HL-60/S4 treated with retinoic acid at 250 ng/mL for 4 days and 3 days (cell line): ENCODE results near the gene NTHL1.
"Not testable (repeated sequence)": the region's sequence is repeated elsewhere in the genome, so short reads cannot be mapped to it uniquely, and the experiment has no call there.

Experiments used
- in situ Hi-C: fragments of 300-500 bp; cut with MboI; formaldehyde crosslinking; loops from 2 replicates; pipeline ENCODE4 v1.7.0; 2022; ENCODE audit warnings: low sequenced_read_pairs

Gene NTHL1

DNA sequence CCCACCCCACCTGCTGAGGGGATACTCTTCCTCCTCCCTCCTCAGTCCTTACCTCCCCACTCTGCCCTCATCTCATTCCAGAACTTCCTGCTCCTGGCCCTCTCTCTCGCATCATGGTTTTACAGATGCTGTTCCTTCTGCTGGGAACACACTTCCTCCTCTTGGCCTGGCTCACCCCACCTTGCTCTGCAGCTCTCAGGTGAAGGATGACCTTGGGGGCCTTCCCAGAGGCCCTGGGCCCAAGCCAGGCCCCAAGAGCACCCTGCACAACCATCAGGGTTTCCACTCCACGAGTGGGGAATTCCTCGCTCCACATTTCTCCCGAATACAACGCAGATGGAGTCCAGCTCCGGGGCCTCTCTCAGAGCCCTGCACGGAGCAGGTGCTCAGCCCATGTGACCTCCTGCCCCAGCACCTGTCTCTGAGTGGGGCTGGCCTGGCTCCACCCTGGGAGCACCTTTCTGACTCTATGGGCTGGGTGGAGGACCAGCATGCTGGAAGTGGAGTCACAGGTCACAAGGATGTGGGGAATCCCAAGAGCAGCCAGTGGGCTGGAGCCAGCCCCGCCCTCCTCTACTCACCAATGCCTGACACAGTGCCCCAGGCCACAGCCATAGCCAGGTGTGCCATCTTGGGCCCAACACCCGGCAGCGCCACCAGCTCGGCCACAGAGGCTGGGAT lies 4.5 kb downstream of the NTHL1 start:
- in situ Hi-C loops = no loop called here

DNA sequence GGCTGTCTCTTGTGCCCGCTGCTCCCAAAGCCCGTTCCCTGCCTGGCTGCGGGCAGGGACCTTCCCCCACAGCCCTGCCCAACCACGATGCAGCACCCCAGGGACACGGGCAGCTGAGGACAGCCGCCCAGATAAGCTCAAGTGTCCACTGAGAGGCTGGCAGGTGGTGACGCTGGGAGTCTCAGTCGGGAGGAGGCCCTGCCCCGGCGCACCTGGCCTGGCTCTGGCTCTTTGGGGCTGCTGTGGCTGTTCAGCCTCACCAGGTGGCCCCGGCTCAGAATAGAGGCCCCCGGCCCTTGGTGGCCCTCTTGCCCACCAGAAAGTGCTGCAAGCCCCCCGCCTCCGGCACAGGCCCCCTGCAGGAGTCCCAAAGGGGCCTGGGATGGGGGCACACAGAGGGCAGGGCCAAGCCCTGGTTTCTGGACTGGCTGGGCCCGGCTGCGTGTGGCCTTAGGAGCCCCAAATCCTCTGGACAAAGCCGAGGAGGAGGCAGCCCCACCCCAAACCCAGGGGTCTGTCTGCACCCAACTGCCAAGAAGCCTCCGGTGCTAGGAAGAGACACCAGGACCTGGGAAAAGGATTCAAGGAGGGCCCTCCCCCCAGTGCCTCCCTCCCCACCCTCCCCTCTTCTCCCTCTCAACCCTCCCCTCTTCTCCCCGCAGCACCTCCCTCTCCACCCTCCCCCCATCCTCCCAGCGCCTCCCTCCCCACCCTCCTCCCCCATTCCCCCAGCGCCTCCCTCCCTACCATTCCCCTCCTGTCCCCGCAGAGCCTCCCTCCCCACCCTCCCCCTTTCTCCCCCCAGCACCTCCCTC lies 5.3 kb downstream of the NTHL1 start:
- in situ Hi-C loops = no loop called here

DNA sequence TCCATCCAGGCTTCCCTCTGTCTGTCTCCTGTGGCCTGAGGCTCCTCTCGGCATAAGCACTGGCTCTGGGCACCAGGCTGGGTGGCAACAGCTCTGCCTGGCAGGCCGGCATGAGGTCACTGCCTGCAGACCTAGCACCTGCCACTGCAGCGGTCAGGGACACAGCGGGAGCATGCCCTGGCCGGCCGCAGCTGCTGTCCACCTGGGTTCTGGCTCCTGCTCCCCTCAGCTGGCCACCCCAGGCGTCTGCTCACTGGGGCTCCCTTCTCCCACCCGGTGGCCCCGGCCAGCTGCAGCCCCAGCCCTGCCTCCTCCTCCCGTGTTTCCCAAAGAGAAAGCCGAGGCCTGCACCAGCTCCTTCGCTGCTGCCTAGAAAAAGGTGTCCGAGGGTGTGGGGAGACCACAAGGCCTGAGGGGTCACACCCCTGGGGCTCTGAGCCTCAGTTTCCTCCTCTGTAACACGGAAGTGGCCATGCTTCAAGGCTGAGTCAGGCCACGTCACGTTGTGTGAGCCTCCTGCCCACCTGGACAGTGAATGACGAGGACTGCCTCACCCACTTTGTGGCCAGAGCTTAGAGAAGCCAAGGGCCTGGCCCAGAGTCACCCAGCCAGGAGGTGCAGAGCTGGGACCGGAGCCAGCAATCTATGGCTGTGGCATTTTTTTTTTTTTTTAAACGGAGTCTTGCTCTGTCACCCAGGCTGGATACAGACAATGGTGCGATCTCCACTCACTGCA lies 6.7 kb downstream of the NTHL1 start:
- in situ Hi-C loops = no loop called here

DNA sequence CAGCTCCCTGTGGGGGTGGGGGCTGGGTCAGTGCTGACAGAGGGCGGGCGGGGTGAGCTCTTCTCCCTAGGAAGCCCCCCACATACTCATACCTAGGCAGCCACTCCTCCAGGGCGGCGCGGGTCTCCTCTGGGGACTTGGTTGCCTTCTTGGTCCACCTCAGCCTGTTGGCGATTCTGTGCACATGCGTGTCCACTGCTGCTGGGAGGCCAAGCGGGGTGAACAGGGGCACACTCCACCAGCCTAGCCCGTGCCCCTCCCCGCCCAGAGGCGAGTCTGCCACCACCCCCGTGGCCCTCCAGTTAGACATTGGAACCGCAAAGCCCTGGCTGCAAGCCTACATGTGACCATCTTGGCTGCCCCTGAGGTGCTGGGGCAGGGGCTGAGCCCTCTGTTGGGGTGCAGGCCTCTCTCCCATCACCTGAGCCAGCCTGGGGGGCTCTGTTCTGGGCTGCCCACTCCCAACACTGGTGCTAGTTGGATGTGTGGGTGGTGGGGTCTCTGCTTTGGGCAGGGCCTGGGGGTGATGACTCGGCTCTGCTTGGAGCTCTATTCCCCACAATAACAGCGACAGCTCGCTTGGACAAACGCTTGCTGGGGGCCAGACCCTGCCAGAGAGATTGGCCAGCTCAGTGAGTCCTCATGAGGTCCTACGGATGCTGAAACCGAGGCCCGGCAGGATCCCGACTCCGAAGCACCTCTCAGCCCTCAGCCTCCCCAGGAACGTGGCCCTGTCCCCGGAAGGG lies 7.4 kb downstream of the NTHL1 start:
- in situ Hi-C loops = no loop called here

DNA sequence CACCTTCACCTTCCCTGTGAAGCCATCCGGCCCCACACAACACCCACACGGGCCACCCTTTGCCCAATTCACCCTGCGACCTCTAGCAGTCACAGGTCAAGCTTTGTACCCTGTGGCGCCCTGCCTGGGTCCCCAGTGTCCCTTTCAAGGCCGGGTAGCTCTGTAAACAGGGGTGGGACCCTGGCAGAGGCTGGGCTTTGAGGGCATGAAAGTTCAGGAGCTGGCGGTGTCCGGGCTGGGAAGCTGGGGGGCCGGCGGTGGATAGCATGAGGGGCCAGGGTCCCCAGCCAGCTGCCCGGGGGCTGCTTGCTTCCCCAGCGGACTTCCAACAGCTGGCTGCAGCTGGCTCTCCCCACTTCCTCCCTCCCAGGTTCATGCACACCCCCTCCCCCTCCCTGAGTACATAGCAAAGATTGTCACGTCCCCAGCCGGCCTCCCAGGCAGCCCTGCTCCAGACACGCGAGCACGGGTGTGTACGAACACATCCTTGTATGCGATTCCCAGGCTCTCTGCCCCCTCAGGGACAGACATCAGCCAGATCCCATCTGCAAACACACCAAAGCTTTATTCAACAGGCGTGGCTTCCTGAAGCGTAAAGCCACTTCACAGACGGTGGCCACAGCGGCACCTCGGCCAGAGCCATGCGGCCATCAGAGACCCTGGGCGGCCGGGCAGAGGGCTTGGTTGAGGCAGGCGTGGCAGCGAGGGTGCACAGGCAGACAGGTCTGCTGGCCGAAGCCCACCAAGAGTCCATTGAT lies 8.2 kb downstream of the NTHL1 start:
- in situ Hi-C loops = no loop called here

DNA sequence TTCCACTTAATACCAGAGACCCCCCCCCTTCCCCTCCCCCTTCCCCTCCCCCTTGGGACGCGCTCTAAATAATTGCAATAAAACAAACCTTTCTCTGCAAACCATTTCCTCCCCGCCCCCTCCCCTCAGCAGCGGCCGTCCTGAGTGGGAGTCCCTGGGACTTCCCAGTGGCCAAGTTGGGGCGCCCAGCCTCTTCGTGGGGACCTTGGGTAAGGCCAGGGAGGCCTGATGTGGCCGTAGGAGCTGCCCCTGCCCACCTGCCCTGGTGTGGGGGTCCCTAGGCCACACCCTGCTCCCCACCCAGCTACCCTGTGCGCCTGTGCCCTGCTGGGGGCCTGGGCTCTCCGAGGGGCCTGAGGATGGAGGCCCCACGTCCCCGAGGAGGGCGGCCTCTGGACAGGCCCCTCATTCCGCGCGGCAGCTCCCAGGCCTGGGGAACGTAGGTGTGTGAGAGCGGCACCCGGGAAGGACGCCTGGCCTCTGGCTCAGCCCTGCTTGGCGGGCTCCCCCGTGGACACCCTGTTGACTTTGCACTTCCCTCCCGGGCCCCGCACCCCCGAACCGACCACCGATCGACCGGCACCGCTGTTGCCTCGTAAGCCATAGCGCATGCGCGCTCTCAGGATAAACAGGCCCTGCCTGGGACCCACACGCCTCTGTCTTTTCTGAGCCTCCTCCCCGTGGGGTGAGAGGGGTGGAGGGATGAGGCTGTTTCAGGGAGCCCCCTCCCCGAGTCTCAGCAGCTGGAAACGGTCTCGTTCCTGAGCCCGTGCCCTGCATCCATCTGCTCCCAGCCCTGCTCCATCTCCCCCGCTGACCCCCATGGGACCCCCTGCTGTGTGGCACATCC lies 9.0 kb downstream of the NTHL1 start:
- in situ Hi-C loops = no loop called here

DNA sequence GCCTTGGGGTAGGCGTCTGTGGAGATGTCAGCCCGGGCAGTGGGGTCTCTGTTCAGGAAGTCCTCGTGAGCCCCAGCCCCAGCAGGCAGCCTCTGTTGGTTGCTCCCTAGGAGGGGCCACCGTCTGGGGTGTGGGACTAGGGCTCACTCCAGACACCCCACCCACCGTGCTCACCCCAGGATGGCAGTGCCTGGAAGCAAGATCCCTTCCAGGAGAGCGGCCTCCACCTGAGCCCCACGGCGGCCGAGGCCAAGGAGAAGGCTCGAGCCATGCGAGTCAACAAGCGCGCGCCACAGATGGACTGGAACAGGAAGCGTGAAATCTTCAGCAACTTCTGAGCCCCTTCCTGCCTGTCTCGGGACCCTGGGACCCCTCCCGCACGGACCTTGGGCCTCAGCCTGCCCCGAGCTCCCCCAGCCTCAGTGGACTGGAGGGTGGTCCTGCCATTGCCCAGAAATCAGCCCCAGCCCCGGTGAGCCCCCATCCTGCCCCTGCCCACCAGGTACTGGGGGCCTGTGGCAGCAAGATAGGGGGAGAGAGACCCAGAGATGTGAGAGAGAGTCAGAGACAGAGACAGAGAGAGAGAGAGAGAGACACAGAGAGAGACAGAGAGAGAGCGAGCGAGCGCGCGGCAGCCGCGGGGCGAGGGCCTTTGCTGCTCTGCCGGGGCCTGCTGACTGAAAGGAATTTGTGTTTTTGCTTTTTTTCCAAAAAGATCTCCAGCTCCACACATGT lies 9.8 kb downstream of the NTHL1 start:
- in situ Hi-C loops = no loop called here

DNA sequence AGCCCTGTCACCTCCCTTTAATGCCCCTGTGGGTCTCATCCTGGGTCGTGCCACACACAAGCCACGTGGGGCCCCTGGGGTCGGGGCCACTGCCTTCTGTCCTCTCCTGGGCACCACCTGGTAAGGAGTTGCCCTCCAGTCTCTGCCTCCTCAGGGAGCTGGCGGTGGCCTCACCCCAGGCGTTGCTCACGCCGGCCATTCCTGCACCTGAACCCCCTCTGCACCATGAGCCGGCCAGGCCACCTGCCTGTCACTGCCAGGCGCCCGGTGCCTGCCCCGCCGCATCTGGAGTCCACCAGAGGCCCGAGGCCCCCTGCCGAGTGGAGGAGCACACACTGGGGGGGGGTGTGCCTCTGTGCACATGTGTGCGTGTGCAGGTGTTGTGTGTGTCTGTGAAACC lies 10.5 kb downstream of the NTHL1 start:
- in situ Hi-C loops = no loop called here

DNA sequence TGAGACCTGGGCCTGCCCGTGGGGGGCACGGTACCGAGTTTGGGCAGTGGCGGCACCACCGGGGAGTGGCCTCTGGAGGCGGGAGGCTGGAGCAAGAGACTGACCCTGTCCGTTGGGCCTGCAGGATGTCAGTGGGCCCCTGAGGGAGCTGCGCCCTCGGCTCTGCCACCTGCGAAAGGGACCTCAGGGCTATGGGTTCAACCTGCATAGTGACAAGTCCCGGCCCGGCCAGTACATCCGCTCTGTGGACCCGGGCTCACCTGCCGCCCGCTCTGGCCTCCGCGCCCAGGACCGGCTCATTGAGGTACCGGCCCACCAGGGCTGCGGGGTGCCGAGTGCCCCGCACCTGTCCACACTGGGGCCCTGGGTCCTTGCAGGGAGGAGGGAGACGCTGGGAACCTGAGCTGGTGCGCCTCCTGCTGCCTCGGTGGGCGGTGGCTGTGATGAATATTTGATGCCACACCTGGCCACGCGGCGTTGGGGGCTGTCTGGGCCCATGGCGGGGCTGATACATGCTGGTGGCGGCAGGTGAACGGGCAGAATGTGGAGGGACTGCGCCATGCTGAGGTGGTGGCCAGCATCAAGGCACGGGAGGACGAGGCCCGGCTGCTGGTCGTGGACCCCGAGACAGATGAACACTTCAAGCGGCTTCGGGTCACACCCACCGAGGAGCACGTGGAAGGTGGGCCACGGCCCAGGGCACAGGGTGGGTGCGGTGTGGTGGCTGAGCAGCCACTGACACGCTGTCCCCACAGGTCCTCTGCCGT lies 11.3 kb downstream of the NTHL1 start:
- in situ Hi-C loops = no loop called here

DNA sequence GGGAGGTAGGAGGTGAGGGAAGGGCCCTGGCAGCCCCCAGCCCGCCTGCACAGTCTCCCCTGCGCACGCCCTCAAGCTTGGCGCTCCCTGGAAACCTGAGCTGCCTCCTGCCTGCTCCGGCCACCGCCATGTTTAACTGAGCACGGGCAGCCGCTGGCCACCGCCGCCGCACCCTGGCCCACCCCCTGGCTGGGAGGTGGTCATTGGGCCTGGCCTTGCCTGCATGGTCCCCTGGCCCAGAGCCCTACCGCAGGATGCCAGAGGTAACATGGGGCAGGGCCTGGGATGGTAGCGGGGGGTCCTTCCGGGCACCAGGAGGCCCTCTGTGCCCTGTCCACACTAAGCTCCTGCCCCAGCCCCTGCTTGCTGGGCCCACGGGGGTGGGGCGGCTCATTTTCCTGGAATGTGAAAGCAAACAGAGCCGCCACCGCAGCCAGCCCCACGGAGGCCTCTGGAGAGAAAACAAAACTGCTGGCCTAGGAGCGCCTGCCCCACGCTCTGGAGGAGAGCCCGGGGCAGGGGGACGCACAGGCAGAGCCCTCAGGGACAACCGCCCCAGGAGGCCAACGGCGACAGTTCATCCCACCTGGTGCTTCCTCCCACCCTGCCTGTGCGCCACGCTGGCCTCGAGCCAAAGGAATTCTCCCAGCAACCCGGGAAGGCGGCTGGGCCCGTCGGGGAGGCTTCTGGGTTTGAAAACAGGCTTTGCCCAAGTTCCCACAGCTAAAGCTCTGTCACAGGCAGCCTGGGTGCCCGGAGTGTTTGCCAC lies 12.0 kb downstream of the NTHL1 start:
- in situ Hi-C loops = no loop called here

DNA sequence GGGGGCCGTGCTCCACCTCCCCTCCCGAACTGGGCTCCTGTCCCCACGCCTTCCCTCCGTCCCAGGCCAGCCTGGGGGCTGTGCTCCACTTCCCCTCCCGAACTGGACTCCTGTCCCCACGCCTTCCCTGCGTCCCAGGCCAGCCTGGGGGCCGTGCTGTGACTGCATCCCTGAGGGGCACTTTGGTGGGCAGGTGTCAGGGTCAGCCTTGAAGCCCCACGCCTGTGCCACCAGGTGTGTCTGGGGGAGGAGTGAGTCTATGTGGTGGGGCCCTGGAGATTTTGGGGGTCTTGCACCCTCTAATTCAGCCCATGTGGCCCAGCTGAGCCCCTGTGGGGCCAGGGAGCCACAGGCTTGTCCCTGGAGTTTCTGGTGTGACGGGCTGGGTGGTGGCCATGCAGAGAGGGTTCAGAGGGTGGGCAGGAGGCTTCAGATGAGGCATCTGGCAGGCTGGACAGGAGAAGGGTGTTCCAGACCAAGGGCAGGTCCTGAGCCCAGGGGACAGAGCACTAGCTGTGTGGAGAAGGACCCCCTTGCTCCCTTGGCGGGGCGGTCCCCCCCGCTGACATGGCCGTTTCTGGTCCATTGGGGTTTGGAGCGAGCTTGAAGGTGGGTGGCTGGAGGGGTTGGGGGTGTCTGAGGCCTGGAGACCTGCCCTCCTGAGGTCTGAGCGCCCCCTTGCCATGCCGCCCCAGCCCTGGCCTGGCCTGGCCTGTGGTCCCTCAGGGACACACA lies 12.8 kb downstream of the NTHL1 start:
- in situ Hi-C loops = no loop called here

DNA sequence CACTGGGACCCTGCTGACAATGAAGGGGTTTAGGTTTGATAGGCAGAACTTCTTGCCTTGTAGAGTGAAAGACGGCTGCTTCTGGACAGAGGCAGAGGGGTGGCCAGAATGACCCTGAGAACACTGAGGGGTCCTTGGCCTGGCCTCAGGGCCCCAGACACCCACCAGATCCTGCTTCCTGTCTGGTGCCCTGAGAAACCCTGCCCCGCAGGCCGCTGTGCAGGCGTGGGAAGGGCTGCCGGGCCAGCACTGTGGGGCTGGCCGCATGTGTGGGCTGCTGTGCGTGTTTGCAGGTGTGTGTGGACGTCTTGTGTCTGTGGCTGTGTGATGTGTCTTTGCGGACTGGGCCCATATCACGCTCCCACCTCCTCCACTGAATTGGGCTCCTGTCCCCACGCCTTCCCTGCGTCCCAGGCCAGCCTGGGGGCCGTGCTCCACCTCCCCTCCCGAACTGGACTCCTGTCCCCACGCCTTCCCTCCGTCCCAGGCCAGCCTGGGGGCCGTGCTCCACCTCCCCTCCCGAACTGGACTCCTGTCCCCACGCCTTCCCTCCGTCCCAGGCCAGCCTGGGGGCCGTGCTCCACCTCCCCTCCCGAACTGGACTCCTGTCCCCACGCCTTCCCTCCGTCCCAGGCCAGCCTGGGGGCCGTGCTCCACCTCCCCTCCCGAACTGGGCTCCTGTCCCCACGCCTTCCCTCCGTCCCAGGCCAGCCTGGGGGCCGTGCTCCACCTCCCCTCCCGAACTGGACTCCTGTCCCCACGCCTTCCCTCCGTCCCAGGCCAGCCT lies 13.5 kb downstream of the NTHL1 start:
- in situ Hi-C loops = not testable (repeated sequence)

DNA sequence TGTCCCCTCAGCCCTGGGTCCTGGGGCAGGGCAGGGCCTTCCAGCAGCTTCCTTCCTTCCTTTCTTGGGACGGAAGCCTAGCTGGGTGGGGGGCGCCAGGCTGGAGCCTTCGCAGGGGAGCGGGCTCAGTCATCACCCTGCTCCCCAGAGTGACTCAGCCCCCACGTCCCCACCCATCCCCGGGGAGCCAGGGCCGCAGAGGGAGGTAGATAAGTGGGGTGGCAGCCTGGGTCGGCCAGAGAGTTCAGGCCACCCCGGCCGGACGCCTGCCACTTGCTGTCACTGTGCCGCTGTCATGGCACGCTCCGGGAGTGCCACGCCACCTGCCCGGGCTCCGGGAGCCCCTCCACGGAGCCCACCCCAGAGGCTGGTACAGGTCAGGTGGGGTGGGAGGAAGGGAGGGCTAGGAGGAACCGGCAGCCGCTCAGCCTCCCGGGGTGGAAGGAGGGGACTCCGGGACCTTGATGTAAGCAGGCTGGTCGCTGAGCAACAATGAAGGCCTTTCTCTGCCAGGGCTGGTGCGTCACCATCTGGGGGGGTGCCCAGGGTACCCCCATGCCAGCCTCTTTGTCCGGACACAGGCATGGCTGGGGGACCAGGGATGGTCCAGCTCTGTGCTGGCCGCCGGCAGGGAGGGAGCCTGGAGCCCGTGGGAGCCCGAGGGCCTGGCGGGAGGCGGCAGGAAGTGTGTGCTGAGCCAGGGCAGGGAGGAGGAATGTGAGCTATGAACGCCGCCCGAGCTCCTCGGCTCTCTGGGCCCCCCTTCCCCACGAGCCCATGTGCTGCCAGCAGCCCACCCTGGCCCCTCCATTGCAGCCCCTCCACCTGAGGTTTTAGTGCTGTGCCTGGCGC lies 14.4 kb downstream of the NTHL1 start:
- in situ Hi-C loops = no loop called here

DNA sequence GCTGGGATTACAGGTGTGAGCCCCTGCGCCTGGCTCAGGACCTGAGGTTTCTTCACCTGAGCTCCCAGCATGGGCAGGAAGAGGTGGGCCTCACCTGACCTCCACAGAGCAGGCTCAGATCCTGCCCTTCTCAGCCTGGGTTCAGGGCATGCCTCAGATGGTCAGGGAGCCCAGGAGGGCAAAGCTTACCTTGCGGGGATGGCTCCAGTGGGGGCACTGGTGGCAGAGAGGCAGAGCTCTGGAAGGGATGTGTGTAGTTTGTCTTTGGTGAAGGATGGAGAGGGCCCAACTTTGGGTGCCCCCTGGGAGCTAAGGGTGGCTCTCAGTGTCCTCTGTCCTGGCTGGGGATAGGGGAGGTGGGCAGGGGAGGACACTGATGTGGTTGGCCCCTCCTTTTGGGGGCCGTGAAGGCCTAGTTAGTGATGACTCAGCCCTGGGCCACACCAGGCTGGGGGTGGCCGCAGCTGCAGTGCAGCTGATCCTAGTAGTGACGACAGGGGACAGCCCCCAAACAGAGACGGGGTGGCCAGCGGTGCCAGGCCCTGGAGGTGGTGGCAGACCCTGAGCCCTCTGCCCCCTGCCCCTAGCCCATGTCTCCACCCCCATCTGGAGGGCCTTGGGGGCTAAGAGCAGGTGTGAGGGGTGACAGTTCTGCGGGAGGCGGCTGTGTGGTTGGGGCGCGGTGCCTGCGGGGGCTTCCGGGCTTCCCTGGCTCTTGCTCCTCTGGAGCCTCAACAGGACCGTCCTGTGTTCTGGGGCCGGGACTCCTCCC lies 15.2 kb downstream of the NTHL1 start:
- in situ Hi-C loops = no loop called here
